GM21786 (cell line): ENCODE measurements around the gene HYDIN.

Source experiments
- ATAC-seq: cut with Tn5 transposase; IDR thresholded peaks from one replicate; pipeline ENCODE4 v1.9.1; 2021; ENCODE audit not compliant: unreplicated experiment

HYDIN gene

DNA sequence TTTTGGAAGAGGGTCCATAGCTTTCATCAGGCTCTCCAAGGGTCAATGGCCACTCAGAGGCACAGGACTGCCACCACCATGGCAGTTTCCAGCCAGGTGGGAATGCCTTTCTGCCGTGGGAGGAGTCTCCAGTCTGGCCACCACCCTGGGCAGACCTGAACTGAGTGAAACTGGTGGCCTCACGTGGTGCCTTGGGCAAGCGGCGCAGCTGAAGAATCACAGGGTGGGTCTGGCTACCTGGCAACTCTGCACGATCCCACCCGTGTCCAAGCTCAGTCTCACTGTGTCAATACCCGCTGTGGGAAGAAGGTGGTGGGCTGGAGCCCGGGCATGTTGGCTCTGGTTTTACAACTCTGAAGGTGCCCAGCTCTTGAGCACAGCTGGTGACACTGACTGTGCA, 461.4 kb downstream of the HYDIN start:
- no peak for ATAC-seq

DNA sequence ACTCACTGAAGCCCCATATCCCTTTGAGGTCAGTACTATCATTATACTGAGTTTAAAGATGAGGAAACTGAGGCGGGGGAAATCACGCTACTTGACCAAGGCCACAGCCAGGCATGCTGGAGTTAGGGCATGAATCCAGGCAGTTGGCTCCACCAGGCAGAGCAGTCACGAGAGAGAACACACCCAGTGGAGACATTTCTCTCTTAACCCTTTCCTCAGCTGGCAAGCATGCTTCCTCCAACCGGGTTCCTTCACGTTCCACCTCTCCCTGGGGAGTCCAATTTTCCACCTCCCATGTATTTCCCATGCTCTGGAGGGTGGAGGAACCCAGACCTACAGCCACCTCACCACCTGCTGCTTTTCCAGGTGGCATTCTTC, 462.3 kb downstream of the HYDIN start:
- no peak for ATAC-seq

DNA sequence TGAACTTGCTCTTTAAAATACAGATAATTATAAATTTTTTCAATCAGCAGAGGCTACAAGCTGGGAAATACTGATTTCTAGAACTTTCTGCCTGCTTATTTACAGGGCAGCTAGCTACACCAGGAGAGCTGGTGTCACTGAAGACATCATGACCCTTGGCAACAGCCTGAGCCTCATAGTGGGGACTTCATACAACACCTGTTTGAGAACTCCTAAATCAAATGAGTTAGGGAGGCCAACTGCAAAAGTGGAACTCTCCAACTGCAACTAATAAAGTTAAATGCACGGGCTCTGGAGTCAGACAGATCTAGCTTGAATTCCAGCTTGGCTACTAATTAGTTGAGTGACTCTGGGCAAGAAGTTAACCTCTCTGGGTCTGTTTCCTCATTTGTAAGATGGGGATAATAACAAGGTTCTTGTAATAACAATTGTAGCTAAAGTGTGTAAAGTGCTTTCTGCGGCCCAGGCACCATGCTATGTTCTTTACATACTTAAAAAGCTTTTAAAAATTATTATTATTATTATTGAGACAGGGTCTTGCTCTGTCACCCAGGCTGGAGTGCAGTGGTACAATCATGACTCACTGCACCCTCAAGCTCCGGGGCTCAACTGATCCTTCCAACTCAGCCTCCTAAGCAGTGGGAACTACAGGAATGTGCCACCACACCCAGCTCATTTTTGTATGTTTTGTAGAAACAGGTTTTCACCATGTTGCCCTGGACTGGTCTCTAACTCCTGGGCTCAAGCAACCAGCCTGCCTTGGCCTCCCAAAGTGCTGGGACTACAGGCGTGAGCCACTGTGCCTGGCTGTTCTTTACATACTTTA, 462.9 kb downstream of the HYDIN start:
- ATAC-seq: no peak

DNA sequence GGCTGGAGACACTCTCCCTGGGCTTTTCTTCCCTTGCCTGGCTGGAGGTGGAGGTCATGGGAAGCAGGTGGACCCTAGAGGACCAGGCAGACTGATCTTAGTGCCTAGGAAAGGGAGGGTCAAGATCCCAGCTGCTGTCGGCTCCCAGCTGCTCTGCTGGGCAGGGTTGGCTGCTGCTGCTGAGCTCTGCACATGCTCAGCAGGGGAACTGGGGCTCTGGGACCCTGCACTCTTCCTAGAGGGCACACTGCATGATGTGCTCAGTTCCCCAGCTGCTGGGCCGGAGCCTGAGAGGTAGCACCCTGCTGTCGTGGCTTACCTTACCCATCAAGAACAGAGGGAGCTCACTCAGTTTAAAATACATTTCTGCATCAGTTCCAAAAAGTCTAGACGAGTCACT, 463.9 kb downstream of the HYDIN start:
- ATAC-seq: no peak

DNA sequence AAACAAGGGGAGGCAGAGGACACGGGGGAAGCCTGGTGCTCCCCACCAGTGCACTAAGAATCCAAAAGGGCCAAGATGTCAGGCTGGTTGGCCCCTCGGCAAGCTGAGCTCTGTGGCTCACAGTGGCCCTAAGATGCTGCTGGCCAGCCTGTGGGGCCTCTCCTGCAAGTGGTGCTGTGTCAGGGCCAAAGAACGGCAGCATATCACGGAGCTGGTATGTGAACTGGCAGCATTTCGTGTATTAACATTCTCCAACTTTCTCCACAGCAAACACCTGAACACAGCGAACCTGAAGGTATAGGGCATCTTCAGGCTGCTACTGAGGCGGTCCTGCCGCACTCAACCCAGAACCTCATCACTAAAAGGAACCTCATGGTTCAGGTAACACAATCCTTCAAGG, 464.3 kb downstream of the HYDIN start:
- no peak for ATAC-seq

DNA sequence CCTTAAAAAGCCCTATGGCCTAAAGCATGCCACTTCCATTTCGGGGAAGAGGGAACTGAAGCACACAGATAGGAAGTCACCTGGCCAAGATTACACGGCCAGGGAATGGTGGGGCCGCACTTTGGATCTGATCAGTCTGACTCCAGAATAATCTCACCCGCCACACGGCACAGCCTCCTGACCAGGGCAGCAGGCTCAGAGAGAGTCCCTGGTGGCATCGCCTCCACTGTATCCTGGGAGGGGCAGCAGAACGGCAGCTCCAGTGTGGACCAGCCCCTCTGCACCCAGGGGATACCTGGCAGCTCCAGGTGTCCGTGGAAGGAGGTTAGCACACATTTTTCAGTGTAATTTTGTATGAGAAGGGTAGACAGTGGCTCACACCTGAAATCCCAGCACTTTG, 465.0 kb downstream of the HYDIN start:
- no peak for ATAC-seq

DNA sequence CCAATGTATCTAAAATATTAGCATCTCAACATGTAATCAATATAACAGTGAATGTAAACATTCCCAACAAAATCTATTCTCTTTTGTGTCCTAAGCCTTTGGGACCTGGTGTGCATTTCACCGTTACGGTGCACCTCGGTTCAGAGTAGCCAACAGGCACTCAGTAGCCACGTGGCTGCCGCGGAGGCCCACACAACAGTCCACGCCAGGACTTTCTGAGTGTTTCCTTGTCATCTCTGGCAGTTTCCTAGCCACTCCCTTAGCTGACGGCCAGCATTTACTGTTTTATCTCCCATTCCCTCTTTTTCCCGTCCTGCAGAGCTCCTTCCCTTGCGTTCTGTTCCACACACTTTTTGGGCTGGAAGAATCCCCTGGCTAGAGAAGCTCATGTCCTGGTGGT, 465.9 kb downstream of the HYDIN start:
- no peak for ATAC-seq

DNA sequence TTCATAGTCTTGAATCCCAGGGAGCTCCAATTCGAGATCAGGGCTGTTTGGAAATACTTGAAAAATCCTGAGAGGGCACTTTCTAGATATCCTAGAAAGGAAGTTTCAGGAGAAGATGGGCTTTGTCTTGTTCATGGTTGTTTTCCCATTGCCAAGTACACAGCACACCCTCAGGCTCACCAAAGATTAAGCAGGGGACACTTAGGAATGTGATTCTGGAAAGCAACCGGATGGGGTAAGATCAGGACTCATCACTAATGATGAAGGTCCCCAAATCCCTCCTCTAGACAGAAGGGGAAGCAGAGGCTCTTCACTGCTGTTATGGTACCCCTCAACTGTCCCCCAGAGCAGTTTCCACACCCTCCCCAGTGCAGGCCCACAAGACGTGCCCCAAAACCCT, 470.3 kb downstream of the HYDIN start:
- ATAC-seq: no peak

DNA sequence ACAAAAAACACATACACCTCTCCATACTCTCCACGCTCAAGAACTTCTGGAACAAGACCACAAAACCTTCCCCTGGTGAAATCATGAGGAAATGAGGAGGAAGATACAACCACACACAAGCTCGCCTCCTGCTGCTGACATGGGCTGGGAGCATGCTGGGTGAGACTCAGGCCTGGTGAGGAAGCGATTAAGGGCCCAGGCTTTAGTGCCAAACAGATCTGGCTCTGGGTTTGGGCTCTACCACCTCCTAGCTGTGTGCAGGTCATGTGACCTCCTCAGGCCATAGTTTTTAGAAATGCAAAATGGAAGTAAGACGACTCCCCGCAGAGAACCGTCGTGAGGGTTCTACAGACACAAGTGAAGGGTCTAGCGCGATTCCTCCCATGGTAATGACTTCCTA, 470.9 kb downstream of the HYDIN start:
- ATAC-seq: no peak

DNA sequence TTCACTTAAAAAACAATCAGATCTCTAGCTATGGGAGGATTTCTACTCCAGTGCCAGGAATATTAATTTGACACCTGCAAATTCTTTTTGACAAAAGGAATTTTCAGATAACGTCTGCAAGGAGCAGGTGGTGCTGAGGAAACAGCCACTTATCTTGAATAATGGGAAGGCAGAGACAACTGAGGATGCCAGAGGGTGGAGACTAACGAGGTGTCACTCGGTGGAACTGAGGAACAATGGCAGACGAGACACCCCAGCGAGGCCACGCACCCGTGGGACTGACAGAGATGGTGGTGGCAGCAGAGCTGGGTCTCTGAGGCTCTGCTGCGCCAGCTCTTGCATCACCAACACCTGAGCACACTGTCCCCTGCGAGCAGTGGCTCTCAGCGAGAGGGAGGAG, 471.7 kb downstream of the HYDIN start:
- ATAC-seq: no peak
